GM12891 (cell line): Measurements from ENCODE around the gene SNX22. TPM values are rescaled to one million over a fixed set of nuclear protein-coding genes. Genes with fewer than 3 reads are reported as not detected.
"Not testable (repeated sequence)": the region's sequence is repeated elsewhere in the genome, so short reads cannot be mapped to it uniquely, and the experiment has no call there.

ENCODE experiments used
- DNase-seq: peaks from one replicate; pipeline ENCODE4 v3.0.0; 2011; ENCODE audit warnings: low spot score; ENCODE audit not compliant: insufficient read length
- FAIRE-seq: peaks from 2 replicates; lab custom pipeline; 2011; peaks lifted over from hg19 to GRCh38; lab: Jason Lieb, UNC
- PAX5 ChIP-seq: IDR thresholded peaks from 2 replicates; pipeline ENCODE4 v1.6.1; 2011; ENCODE audit warnings: low read length, moderate library complexity, mild to moderate bottlenecking; ENCODE audit not compliant: insufficient read depth, severe bottlenecking
- POLR2A ChIP-seq: IDR thresholded peaks from 2 replicates; pipeline ENCODE4 v1.6.1; 2011; ENCODE audit warnings: low read depth, low read length, control low read depth
- POLR2AphosphoS5 ChIP-seq: IDR thresholded peaks from 2 replicates; pipeline ENCODE4 v1.6.1; 2011; ENCODE audit warnings: low read depth, low read length, control low read depth
- POU2F2 ChIP-seq: IDR thresholded peaks from 2 replicates; pipeline ENCODE4 v1.6.1; 2011; ENCODE audit warnings: low read depth, mild to moderate bottlenecking, control low read depth, low read length, moderate library complexity
- SPI1 ChIP-seq: IDR thresholded peaks from 2 replicates; pipeline ENCODE4 v1.6.1; 2011; ENCODE audit warnings: low read depth, low read length, control low read depth
- TAF1 ChIP-seq: IDR thresholded peaks from 2 replicates; pipeline ENCODE4 v1.6.1; 2011; ENCODE audit warnings: low read depth, low read length, control low read depth
- polyA plus RNA-seq: library from polyadenylated mRNA; unstranded; fragments of >200 nt; gene quantifications from one replicate; pipeline ENCODE4 v1.2.1, GENCODE V29; 2012; ENCODE audit warnings: low read depth, missing spikeins, inconsistent platforms; ENCODE audit not compliant: missing spikeins

SNX22 gene
- polyA plus RNA-seq = 6.4 TPM

DNA sequence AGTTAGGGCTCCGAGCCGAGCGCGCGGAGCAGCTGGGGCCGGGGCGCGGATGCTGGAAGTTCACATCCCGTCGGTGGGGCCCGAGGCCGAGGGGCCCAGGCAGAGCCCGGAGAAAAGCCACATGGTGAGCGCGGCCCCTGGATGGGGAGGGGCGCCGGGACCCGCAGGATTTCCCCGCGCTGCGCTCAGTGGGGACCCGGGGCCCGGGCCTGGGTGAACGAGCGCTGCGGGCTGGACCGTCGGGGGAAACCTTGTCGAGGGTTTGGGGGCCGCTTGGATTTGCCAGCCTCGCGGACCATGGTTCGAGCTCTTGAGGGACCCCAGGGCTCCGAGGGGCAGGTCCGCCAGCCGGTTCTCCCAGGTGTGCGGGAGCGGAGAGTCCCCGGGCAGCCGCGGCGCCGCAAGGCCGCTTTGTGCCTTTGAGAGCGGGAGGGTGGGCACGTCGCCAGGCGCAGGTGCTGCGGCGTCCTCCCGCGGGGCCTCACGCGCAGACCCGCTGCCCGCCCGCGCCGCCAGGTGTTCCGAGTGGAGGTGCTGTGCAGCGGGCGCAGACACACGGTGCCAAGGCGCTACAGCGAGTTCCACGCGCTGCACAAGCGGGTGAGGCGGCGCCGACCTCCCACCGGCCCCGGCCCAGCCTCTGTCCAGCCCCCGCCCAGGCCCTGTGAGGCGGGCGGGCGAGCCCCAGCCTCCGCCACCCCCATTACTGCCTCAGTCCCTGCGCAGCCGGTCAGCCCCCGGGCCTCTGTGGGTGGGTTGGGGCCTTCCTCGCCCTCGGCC lies at the start of gene SNX22:
Gene SNX22, plus strand, starts transcription at position 5 of the 780 bp plus-strand sequence. Its CDS starts 45 bp downstream, at position 50.
- peak; percentile 23 for FAIRE-seq
- DNase-seq = peak; percentile 37
- TF ChIP-seq PAX5 (no peak), POU2F2 (no peak), POLR2AphosphoS5 (no peak), TAF1 (no peak), SPI1 (no peak), POLR2A (no peak)

- DNase-seq (no peak), FAIRE-seq (peak; percentile 9)
- no peak for TF ChIP-seq POLR2AphosphoS5
- no peak for TF ChIP-seq TAF1
- TF ChIP-seq SPI1 = no peak
These were observed 49.0 kb upstream of the SNX22 start for GRCh38 chr15:64102497-64102896.

DNA sequence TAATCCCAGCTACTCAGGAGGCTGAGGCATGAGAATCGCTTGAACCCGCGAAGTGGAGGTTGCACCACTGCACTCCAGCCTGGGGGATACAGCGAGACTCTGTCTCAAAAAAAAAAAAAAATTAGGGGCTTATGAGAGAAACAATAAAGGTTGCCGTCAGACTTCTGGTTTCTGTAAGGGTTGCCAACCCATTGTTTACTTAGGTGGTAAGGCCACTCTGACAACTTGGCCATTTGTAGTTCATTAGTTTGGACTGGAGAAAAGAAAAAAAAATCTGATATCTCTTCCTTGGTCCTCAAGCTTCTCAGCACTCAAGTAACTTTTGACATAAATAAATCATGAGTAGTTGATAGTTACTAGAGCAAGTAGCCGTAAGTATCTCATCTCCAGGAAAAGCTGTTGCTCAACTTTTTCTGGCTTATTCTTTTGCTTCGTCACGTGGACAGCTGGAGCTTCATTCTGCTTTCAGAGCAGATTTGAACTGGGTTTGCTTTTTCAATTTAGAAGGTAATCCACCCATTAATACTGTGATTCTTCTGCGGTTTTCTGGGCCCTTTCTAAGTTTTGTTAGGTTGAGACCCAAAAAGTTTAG lies 46.3 kb upstream of the SNX22 start:
- no peak for DNase-seq
- FAIRE-seq = no peak
- TF ChIP-seq POLR2A = no peak
- no peak for TF ChIP-seq POU2F2

DNA sequence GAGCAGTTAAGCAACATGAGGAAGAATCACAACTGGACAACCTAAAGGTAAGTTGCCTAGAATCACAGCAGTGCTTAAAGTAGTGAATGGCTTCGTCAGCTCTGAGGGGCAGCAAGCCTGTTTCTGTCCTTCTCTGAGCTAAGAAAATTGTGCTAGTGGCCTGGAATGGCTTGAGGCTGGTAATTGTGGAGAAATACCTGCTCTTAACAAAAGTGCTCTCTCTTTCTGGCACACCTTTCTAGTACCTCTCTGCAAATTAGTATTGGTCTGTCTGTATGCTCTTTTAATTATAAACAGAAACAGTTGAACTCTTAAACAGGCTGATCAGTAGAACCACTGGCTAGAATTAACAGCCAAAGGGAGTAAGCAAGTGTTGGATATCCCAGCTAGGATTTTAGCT lies 44.2 kb upstream of the SNX22 start:
- no peak for DNase-seq
- FAIRE-seq = no peak
- TF ChIP-seq TAF1 (no peak), SPI1 (no peak), POLR2AphosphoS5 (no peak), PAX5 (no peak), POLR2A (no peak), POU2F2 (no peak)

DNA sequence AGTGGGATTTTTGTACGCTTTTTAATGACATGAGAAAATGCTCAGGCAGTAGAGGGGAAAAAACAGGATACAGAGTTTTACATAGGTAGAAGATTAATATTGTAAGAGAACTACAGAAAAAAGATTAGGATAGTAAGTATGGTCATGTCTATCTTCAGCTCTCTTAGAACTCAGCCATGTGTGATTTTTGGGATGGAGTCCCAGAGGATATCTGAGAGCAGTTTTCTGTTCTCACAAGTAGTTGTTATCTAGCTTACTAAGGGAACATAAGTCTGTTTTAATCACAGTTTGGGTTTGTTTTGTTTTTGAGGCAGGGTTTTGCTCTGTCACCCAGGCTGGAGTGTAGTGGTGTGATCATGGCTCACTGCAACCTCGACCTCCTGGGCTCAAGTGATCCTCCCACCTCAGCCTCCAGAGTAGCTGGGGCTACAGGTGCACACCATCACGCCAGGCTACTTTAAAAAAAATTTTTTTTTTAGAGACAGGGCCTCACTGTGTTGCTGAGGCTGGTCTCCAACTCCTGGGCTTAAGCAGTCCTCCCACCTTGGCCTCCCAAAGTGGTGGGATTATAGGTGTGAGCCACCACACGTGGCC lies 41.3 kb upstream of the SNX22 start:
- not testable (repeated sequence) for DNase-seq, FAIRE-seq

DNA sequence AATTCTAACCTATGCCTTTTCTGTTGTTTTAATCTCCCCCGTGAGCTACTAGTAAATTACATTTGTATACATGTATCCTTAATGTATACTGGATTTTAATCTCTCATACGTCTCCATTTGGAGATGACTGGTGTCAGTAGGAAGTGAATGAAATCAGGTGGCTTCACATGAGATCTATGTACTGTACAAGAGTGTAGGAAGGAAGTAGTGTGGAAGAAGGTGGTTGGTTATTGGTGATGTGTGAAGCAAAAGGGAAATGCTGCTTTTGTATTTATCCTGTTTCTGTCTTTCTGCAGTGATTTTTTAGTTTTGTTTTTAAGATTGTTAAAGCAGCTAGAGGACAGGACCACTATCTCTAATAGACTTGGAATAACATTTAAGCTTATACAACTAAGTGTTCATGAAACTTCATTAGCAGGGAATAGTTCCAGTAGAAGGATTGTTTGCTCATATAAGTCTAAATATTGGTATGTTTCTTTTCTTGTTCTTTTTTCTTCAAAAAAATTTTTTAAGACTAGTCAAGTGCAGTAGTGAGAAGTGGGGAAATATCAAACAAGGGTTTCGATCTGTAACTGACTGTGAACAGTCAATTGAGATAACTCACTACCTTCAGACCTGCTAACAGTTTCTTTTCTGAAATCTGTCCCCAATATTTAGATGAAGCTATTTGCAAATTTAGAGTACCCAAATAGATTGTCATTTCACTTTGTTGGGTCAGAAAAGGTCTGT lies 40.4 kb upstream of the SNX22 start:
- FAIRE-seq (peak; percentile 74), DNase-seq (no peak)
- no peak for TF ChIP-seq POLR2AphosphoS5
- TF ChIP-seq SPI1 = peak; percentile 63

DNA sequence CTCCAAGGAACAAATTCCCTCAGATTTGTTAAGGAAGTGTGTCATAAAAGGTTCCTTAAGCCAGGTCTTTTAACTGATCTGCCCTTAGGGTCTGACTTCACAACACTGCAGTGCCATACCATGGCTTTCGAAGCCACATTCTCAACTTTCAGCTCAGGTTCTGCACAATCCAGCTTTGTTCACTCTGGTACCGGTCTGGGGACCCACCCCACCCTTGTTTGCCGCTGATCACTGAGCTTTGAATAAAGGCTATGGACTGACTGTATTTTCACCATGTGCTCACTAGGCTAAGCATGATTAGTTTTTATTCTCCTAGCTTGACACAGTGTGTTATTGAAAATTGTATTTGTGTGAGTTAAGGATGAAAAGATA lies 39.9 kb upstream of the SNX22 start:
- FAIRE-seq (peak; percentile 38), DNase-seq (no peak)
- no peak for TF ChIP-seq TAF1
- no peak for TF ChIP-seq POLR2A
- TF ChIP-seq PAX5 = no peak
- TF ChIP-seq SPI1 = no peak
- TF ChIP-seq POLR2AphosphoS5 = no peak
- TF ChIP-seq POU2F2 = no peak

GRCh38 chr15:64112073-64112772 lies 39.3 kb upstream of the SNX22 start:
- TF ChIP-seq TAF1 = no peak
- TF ChIP-seq POLR2A = no peak
- TF ChIP-seq POLR2AphosphoS5 = no peak
- no peak for TF ChIP-seq SPI1
- TF ChIP-seq PAX5 = no peak
- no peak for TF ChIP-seq POU2F2
- FAIRE-seq (peak; percentile 20), DNase-seq (no peak)

- no peak for DNase-seq
- TF ChIP-seq PAX5 (peak; percentile 73), POLR2AphosphoS5 (no peak), POU2F2 (no peak), SPI1 (no peak), POLR2A (no peak)
- FAIRE-seq = peak; percentile 26
These were observed 38.6 kb upstream of the SNX22 start for GRCh38 chr15:64112904-64113303.
